RWPE1 (cell line): Measurements from ENCODE around the gene CATSPER2.
"Not testable (repeated sequence)": the region's sequence is repeated elsewhere in the genome, so short reads cannot be mapped to it uniquely, and the experiment has no call there.

ENCODE experiments used
- CTCF ChIA-PET: fragments of 350-600 bp; sonication (Branson Sonifier 250); formaldehyde crosslinking; extraction: SDS; loops from one replicate; lab custom pipeline; 2021; lab: Yijun Ruan, JAX
- POLR2A ChIA-PET: fragments of 400-600 bp; formaldehyde crosslinking; extraction: SDS; loops from one replicate; lab custom pipeline; 2020; ENCODE audit warnings: antibody characterized with exemption; ENCODE audit not compliant: low non-redundant PET; lab: Yijun Ruan, JAX
- DNase-seq: peaks from one replicate; pipeline ENCODE4 v3.0.0; 2012; ENCODE audit warnings: low spot score
- H3K27ac ChIP-seq: fragments of 450-650 bp; 2 replicates; pipeline ENCODE4 v1.5.1; 2017
- CTCF ChIP-seq: fragments of 450-650 bp; conservative IDR thresholded peaks from 2 replicates; pipeline ENCODE4 v1.5.1; 2017; ENCODE audit warnings: low read depth, mild to moderate bottlenecking

CATSPER2 gene

GRCh38 chr15:43648649-43649429 is at the start of gene CATSPER2:
CATSPER2 (minus strand) TSS chr15:43648844; CDS start chr15:43648061, 783 bp downstream.
- ChIA-PET CTCF (no interaction called here), POLR2A (no interaction called here)
- H3K27ac ChIP-seq: no peak within 1 kb of the TSS
- TF ChIP-seq CTCF: no peak
- no peak for DNase-seq

GRCh38 chr15:43693148-43694022 is 44.7 kb upstream of the CATSPER2 start, which contains the start of gene CKMT1A:
CKMT1A (plus strand) TSS chr15:43693859; CDS start chr15:43694051, 192 bp downstream.
- DNase-seq, POLR2A ChIA-PET, H3K27ac ChIP-seq, CTCF ChIA-PET: not testable (repeated sequence)

GRCh38 chr15:43692679-43693078 is 44.0 kb upstream of the CATSPER2 start:
- CTCF ChIA-PET, POLR2A ChIA-PET, DNase-seq, H3K27ac ChIP-seq: not testable (repeated sequence)

- POLR2A ChIA-PET, H3K27ac ChIP-seq, DNase-seq, CTCF ChIA-PET: not testable (repeated sequence)
Measured at GRCh38 chr15:43689604-43690301, 41.1 kb upstream of the CATSPER2 start.

- POLR2A ChIA-PET, CTCF ChIA-PET: not testable (repeated sequence)
Measured at GRCh38 chr15:43674175-43674574, 25.5 kb upstream of the CATSPER2 start.

GRCh38 chr15:43666177-43666576 is 17.5 kb upstream of the CATSPER2 start:
- POLR2A ChIA-PET, CTCF ChIA-PET, DNase-seq, H3K27ac ChIP-seq: not testable (repeated sequence)

More at GRCh38 chr15:43674175-43674574, 25.5 kb upstream of the CATSPER2 start:
- not testable (repeated sequence) for DNase-seq, H3K27ac ChIP-seq

- POLR2A ChIA-PET: not testable (repeated sequence)
Measured at GRCh38 chr15:43663333-43663732, 14.7 kb upstream of the CATSPER2 start.

GRCh38 chr15:43662293-43662692 is 13.6 kb upstream of the CATSPER2 start:
- H3K27ac ChIP-seq, CTCF ChIA-PET, POLR2A ChIA-PET, DNase-seq: not testable (repeated sequence)

More at GRCh38 chr15:43663333-43663732, 14.7 kb upstream of the CATSPER2 start:
- DNase-seq, CTCF ChIA-PET, H3K27ac ChIP-seq: not testable (repeated sequence)

- H3K27ac ChIP-seq, CTCF ChIA-PET, POLR2A ChIA-PET, DNase-seq: not testable (repeated sequence)
Measured at GRCh38 chr15:43659727-43660126, 11.1 kb upstream of the CATSPER2 start.

GRCh38 chr15:43649430-43649926 is 834 bp upstream of the CATSPER2 start:
- CTCF ChIA-PET, H3K27ac ChIP-seq, POLR2A ChIA-PET, DNase-seq: not testable (repeated sequence)

GRCh38 chr15:43638464-43639204 is 10.0 kb downstream of the CATSPER2 start:
- DNase-seq, CTCF ChIA-PET, H3K27ac ChIP-seq, POLR2A ChIA-PET: not testable (repeated sequence)

- H3K27ac ChIP-seq, POLR2A ChIA-PET, CTCF ChIA-PET, DNase-seq: not testable (repeated sequence)
Measured at GRCh38 chr15:43626937-43627336, 21.7 kb downstream of the CATSPER2 start.
